Right renal cortex interstitium (tissue), 3 donors: ENCODE data around the gene LSM14A. TPM values are rescaled to one million over a fixed set of nuclear protein-coding genes. Genes with fewer than 3 reads are reported as not detected.
A peak's percentile ranks its signal among the peaks of the same experiment; 100 is the strongest.
"Not testable (repeated sequence)": the region's sequence is repeated elsewhere in the genome, so short reads cannot be mapped to it uniquely, and the experiment has no call there.

Source experiments
- DNase-seq, 3 donors: peaks; one replicate each; pipeline ENCODE4 v3.0.0-alpha.2; 2013; ENCODE audit warnings: low read depth in 3 of 3, low spot score in 2 of 3
- polyA plus RNA-seq, 3 donors: library from polyadenylated mRNA; unstranded; fragments of 120-200 nt; gene quantifications; one replicate each; pipeline ENCODE4 v1.2.1, GENCODE V29; 2013; ENCODE audit not compliant: insufficient read length in 3 of 3

Gene LSM14A
- polyA plus RNA-seq: 100 to 1,000 TPM; 194 to 212 (median 198) TPM

GRCh38 chr19:34171877-34172660 lies at the start of gene LSM14A:
LSM14A (plus strand) TSS chr19:34172504; CDS start chr19:34172643, 139 bp downstream.
- DNase-seq: peak; percentile 75 to 80 (median 76)

GRCh38 chr19:34124828-34125227 lies 47.5 kb upstream of the LSM14A start:
- DNase-seq: no peak

GRCh38 chr19:34126966-34127365 lies 45.3 kb upstream of the LSM14A start:
- no peak for DNase-seq

- no peak for DNase-seq
These were observed 44.6 kb upstream of the LSM14A start for GRCh38 chr19:34127684-34128189.

- no peak for DNase-seq
These were observed 43.6 kb upstream of the LSM14A start for GRCh38 chr19:34128558-34129250.

GRCh38 chr19:34131100-34131499 lies 41.2 kb upstream of the LSM14A start:
- no peak for DNase-seq

GRCh38 chr19:34132145-34132544 lies 40.2 kb upstream of the LSM14A start:
- DNase-seq: not testable (repeated sequence)

- DNase-seq: not testable (repeated sequence)
These were observed 39.6 kb upstream of the LSM14A start for GRCh38 chr19:34132706-34133105.

- peak in 2 of 3 donors; percentile 70 to 71 for DNase-seq
These were observed 37.9 kb upstream of the LSM14A start for GRCh38 chr19:34134190-34135053.

- DNase-seq: no peak
These were observed 37.1 kb upstream of the LSM14A start for GRCh38 chr19:34135054-34135800.

- DNase-seq: no peak
These were observed 36.3 kb upstream of the LSM14A start for GRCh38 chr19:34135821-34136611.

- DNase-seq: no peak
These were observed 31.3 kb upstream of the LSM14A start for GRCh38 chr19:34141025-34141424.

- no peak for DNase-seq
These were observed 29.9 kb upstream of the LSM14A start for GRCh38 chr19:34142440-34142839.

GRCh38 chr19:34145741-34146202 lies 26.5 kb upstream of the LSM14A start:
- DNase-seq: peak in 2 of 3 donors; percentile 41 to 55

GRCh38 chr19:34148658-34149185 lies 23.6 kb upstream of the LSM14A start:
- DNase-seq: no peak

GRCh38 chr19:34149873-34150272 lies 22.4 kb upstream of the LSM14A start:
- DNase-seq: no peak

GRCh38 chr19:34150558-34150957 lies 21.7 kb upstream of the LSM14A start:
- no peak for DNase-seq

- DNase-seq: no peak
These were observed 20.9 kb upstream of the LSM14A start for GRCh38 chr19:34151439-34151838.

GRCh38 chr19:34154401-34154800 lies 17.9 kb upstream of the LSM14A start:
- DNase-seq: no peak
